ENCODE measurements around the gene METTL25.

Gene METTL25

DNA sequence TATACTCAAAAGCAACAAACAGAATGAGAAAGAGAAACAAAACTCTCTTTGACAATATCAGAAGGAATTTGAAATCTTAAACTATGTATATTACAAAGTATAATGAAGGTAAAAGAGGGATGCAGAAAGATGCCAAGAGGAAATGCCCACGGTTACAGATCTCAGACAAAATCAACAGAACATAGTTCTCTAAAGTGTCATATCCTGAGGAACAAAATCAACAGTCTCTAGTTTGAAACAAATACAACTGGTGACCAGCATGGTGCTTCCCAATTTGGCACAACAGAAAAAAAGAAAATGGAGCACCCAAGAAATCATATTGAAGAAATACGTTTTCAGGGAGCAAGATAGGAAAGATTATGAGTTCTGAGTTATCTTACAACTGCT is 116.5 kb downstream of the METTL25 start:
- no peak for DNase-seq (ENCODE audit: low read depth)
- no peak overlapping the region for H3K4me3 ChIP-seq (ENCODE audit: low read depth, low read length)
- TF ChIP-seq, protein P1, sequence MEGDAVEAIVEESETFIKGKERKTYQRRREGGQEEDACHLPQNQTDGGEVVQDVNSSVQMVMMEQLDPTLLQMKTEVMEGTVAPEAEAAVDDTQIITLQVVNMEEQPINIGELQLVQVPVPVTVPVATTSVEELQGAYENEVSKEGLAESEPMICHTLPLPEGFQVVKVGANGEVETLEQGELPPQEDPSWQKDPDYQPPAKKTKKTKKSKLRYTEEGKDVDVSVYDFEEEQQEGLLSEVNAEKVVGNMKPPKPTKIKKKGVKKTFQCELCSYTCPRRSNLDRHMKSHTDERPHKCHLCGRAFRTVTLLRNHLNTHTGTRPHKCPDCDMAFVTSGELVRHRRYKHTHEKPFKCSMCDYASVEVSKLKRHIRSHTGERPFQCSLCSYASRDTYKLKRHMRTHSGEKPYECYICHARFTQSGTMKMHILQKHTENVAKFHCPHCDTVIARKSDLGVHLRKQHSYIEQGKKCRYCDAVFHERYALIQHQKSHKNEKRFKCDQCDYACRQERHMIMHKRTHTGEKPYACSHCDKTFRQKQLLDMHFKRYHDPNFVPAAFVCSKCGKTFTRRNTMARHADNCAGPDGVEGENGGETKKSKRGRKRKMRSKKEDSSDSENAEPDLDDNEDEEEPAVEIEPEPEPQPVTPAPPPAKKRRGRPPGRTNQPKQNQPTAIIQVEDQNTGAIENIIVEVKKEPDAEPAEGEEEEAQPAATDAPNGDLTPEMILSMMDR (IDR thresholded peaks at IDR 0.05; ENCODE audit: insufficient read depth, low read depth, low read length, missing control alignments): no peak

DNA sequence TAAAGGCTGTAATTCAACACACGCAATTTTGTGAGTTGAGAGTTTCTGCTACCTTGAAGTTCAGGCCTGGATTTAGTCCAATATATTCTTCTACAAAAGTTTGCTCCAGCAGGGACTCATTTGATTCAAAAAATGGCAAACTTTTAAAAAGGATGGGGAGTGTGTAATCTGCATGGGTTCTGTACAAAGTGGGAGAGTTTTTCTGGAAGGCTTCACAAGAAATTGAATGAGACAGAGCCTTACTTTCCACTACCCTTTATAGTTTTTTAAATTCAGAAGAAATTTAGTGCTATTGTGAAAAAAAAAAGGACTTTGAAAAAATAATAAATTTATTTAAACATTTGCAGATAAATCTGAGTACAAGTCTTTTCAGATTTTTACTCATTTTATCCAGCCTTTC is 116.9 kb downstream of the METTL25 start:
- no peak overlapping the region for H3K4me3 ChIP-seq (ENCODE audit: low read depth, low read length)
- TF ChIP-seq, protein P1 (IDR thresholded peaks at IDR 0.05; ENCODE audit: insufficient read depth, low read depth, low read length, missing control alignments): no peak
- no peak for DNase-seq (ENCODE audit: low read depth)

DNA sequence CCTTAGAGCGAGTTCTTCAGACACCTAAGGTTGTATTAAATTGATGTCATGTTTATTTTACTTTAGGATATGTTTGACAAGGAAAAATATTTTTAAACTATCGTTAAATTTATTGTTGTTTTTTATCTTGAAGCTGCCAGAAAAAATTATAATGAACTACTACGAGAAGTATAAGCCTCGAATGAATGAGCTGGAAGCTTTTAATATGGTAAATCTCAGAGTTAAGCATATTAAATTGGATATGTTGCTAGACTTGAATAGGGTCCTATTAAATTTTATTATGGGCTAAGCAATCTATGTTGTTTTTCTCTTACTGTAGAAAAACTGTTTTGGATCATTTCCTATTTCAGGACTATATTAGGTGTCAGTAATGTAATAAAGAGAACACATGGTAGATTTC is 118.2 kb downstream of the METTL25 start:
- TF ChIP-seq, protein P1 (IDR thresholded peaks at IDR 0.05; ENCODE audit: insufficient read depth, low read depth, low read length, missing control alignments): no peak
- no peak overlapping the region for H3K4me3 ChIP-seq (ENCODE audit: low read depth, low read length)
- no peak for DNase-seq (ENCODE audit: low read depth)

DNA sequence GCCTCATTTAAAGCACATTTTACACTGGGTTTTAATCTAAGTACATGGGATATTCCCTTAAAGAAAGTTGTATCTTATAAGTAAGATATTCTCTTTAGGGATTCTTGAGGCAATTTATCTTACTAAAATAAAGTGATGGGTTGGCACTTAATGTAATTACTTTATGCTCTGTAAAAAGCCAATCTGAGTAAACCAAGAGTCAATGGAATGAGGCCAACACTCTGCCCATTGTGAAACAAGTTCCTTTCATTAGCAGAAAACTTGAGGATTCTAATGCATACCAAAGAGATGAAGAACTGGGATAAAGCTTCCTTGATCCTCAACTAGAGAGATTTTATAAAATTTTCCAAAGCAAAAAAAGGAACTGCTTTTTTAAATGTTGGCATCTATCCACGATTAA is 121.2 kb downstream of the METTL25 start:
- no peak overlapping the region for H3K4me3 ChIP-seq (ENCODE audit: low read depth, low read length)
- TF ChIP-seq, protein P1 (IDR thresholded peaks at IDR 0.05; ENCODE audit: insufficient read depth, low read depth, low read length, missing control alignments): no peak
- no peak for DNase-seq (ENCODE audit: low read depth)

DNA sequence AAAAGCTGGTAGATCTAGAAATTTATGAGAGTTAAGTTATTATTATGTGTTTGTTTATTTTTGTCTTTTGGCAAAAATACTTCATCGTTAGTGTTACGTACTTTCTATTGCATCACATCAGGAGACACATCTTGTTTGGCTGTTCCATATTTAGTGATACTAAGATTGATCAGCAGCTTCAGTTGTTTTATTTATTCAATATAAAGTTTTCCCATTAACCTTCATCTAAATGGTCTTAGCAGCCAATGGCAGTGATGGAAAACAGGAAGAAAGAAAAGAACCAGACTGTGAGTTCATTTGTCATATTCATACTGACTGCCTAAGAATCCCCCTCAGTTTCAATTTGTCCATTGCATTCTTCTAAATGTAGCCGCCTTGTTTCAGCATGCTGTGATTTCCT is 122.3 kb downstream of the METTL25 start:
- TF ChIP-seq, protein P1 (IDR thresholded peaks at IDR 0.05; ENCODE audit: insufficient read depth, low read depth, low read length, missing control alignments): no peak
- no peak for DNase-seq (ENCODE audit: low read depth)
- no peak overlapping the region for H3K4me3 ChIP-seq (ENCODE audit: low read depth, low read length)

DNA sequence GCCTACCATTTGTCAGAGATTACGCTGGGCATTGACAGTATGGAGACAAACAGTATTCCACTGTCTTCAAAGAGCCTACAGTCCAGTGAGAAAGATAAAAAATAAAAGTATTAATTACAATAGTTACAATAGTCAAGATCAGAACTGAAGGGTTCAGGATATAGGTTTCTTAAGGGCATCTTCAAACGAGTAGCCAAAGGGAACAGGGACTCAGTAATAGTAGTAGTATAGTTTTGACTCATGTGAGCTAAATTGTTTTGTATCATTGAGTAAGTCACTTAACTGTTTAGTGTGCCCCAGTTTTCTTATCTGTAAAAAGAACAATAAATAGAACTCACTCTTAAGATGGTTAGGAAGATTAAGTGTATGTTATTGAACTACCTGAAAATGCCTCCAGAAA is 123.6 kb downstream of the METTL25 start:
- DNase-seq (ENCODE audit: low read depth): no peak
- no peak overlapping the region for H3K4me3 ChIP-seq (ENCODE audit: low read depth, low read length)
- TF ChIP-seq, protein P1 (IDR thresholded peaks at IDR 0.05; ENCODE audit: insufficient read depth, low read depth, low read length, missing control alignments): no peak

DNA sequence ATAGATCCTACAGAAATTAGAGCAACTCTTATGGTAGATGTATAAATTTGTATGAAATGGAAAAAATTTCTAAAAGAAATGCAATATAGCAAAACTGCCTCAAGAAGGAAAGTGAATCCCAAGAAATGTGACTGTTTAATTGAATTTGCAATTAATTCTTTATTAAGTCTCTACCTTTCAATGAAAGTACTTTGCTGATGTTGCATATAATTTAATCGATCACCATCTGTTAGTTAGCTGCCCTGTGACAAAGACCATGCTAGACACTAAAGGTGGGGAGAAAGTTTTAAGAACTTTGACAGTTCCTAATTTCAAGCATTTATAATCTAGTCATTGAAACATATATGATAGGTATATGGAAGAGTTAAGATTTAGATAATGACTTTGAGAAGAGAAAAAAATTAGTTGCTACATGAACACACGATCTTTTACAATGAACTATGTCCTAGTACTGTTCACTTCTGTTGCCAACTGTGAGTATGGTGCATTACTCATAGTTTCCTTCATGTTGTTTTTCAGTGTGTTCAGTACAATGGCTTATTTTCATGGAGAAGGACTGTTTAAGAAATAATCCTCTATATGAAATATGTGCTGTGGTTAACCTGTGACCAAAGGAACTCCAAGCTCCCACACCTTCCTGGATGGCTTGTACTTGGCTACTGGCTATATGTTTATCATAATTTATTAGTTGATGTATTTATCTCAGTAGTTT is 128.4 kb downstream of the METTL25 start:
- no peak overlapping the region for H3K4me3 ChIP-seq (ENCODE audit: low read depth, low read length)
- TF ChIP-seq, protein P1 (IDR thresholded peaks at IDR 0.05; ENCODE audit: insufficient read depth, low read depth, low read length, missing control alignments): no peak
- no peak for DNase-seq (ENCODE audit: low read depth)
